Liver (tissue), 9 donors: ENCODE results near the gene OR2D3. TPM values are rescaled to one million over a fixed set of nuclear protein-coding genes. Genes with fewer than 3 reads are reported as not detected.

Experiments
- DNase-seq: peaks from one replicate; pipeline ENCODE4 v3.0.0-alpha.2; 2017; ENCODE audit warnings: low spot score
- H3K27ac ChIP-seq, 2 donors: one replicate each; pipeline ENCODE4 v1.7.0; 2013; ENCODE audit warnings: inconsistent platforms in 2 of 2, low read length in 2 of 2, control low read depth in 1 of 2, low read depth in 1 of 2, mild to moderate bottlenecking in 1 of 2
- H3K27me3 ChIP-seq, 4 donors: one replicate each; pipeline versions ENCODE4 v1.6.1 to v1.7.0; 2013; ENCODE audit warnings: low read length in 3 of 4, inconsistent platforms in 1 of 4, mild to moderate bottlenecking in 1 of 4, moderate library complexity in 1 of 4; ENCODE audit not compliant: control insufficient read depth in 4 of 4, insufficient read depth in 4 of 4
- H3K36me3 ChIP-seq, 4 donors: one replicate each; pipeline versions ENCODE4 v1.6.1 to v1.7.0; 2013; ENCODE audit warnings: low read length in 3 of 4, mild to moderate bottlenecking in 3 of 4, low read depth in 1 of 4, moderate library complexity in 1 of 4; ENCODE audit not compliant: control insufficient read depth in 4 of 4, insufficient read depth in 3 of 4
- H3K4me1 ChIP-seq, 4 donors: one replicate each; pipeline versions ENCODE4 v1.6.1 to v1.7.0; 2013; ENCODE audit warnings: low read length in 3 of 4, mild to moderate bottlenecking in 3 of 4, moderate library complexity in 1 of 4; ENCODE audit not compliant: control insufficient read depth in 4 of 4, insufficient read depth in 4 of 4
- H3K4me3 ChIP-seq, 3 donors: one replicate each; pipeline versions ENCODE4 v1.6.1 to v1.7.0; 2013; ENCODE audit warnings: low read length in 3 of 3, control low read depth in 1 of 3, low read depth in 1 of 3, mild to moderate bottlenecking in 1 of 3
- H3K9ac ChIP-seq, 2 donors: one replicate each; pipeline ENCODE4 v1.7.0; 2013; ENCODE audit warnings: low read length in 2 of 2, mild to moderate bottlenecking in 2 of 2, moderate library complexity in 2 of 2, control low read depth in 1 of 2, low read depth in 1 of 2
- H3K9me3 ChIP-seq, 4 donors: one replicate each; pipeline versions ENCODE4 v1.6.1 to v1.7.0; 2013; ENCODE audit warnings: low read length in 3 of 4; ENCODE audit not compliant: control insufficient read depth in 4 of 4
- ATF3 ChIP-seq: IDR thresholded peaks from 2 replicates; pipeline ENCODE4 v1.6.1; 2016; ENCODE audit warnings: antibody characterized with exemption
- EGR1 ChIP-seq, 2 donors: IDR thresholded peaks; 2 replicates each; pipeline ENCODE4 v1.6.1; 2016 to 2018; ENCODE audit warnings: antibody characterized with exemption in 2 of 2, low read depth in 2 of 2
- GABPA ChIP-seq, 2 donors: IDR thresholded peaks in 1 of 2; conservative IDR thresholded peaks in 1 of 2; 2 replicates each; pipeline ENCODE4 v1.6.1; 2016; ENCODE audit warnings: antibody characterized with exemption in 2 of 2, mild to moderate bottlenecking in 1 of 2, moderate library complexity in 1 of 2
- HNF4A ChIP-seq, 2 donors: conservative IDR thresholded peaks; 2 replicates each; pipeline ENCODE4 v1.6.1; 2016; ENCODE audit warnings: antibody characterized with exemption in 2 of 2, mild to moderate bottlenecking in 2 of 2
- NR2F2 ChIP-seq: IDR thresholded peaks from 2 replicates; pipeline ENCODE4 v1.6.1; 2016; ENCODE audit warnings: antibody characterized with exemption
- RAD21 ChIP-seq, 2 donors: IDR thresholded peaks; 2 replicates each; pipeline ENCODE4 v1.6.1; 2016; ENCODE audit warnings: antibody characterized with exemption in 2 of 2, mild to moderate bottlenecking in 2 of 2
- REST ChIP-seq: IDR thresholded peaks from 2 replicates; pipeline ENCODE4 v1.6.1; 2016; ENCODE audit warnings: antibody characterized with exemption, mild to moderate bottlenecking
- RXRA ChIP-seq, 2 donors: IDR thresholded peaks; 2 replicates each; pipeline ENCODE4 v1.6.1; 2017 to 2018; ENCODE audit warnings: antibody characterized with exemption in 2 of 2, mild to moderate bottlenecking in 1 of 2
- SP1 ChIP-seq: IDR thresholded peaks from 2 replicates; pipeline ENCODE4 v1.6.1; 2018; ENCODE audit warnings: antibody characterized with exemption, mild to moderate bottlenecking
- TAF1 ChIP-seq: conservative IDR thresholded peaks from 2 replicates; pipeline ENCODE4 v1.6.1; 2016; ENCODE audit warnings: antibody characterized with exemption, mild to moderate bottlenecking
- WGBS: extraction: QIAGEN DNeasy Blood & Tissue Kit; methylation state at CpG from one replicate; pipeline ENCODE4 v1.1.7; 2013; 5-methylcytosine and 5-hydroxymethylcytosine counted together
- polyA plus RNA-seq, 2 donors: library from polyadenylated mRNA; stranded (reverse) in 1 of 2; unstranded in 1 of 2; fragments of 200-250 nt in 1 of 2; fragments of >200 nt in 1 of 2; fragmentation: Nextera tagmentation in 1 of 2; extraction: Ambion mirVana in 1 of 2; gene quantifications; one replicate each; pipeline versions ENCODE4 v1.2.1 to v1.2.3, GENCODE V29; 2013 to 2015
- total RNA-seq, 2 donors: library from RNA; depleted of rRNA; stranded (reverse); fragments of >200 nt; gene quantifications; one replicate each; pipeline ENCODE4 v1.2.3, GENCODE V29; 2014
- donor health status: healthy.
- donor health status: healthy.
- donor health status: healthy.
- donor health status: healthy.
- donor health status: healthy.

The OR2D3 gene
- total RNA-seq (not detected), polyA plus RNA-seq (not detected)

- H3K27me3 ChIP-seq: peaks cover 0 to 8% (median 0%) of the 10 kb centered on the region in 4 donors
- peaks cover 0 to 4% (median 2%) of the 10 kb centered on the region in 4 donors for H3K9me3 ChIP-seq
- 94% methylated on average over 1 of the region's 1 CpG for WGBS
- TF ChIP-seq RAD21 (IDR thresholded peaks at IDR 0.05): no peak
- no peak for TF ChIP-seq REST
- no peak for TF ChIP-seq SP1
- TF ChIP-seq EGR1 (IDR thresholded peaks at IDR 0.05; ENCODE audit: low read depth in 2 of 2): no peak
- no peak for TF ChIP-seq NR2F2
- no peak for TF ChIP-seq HNF4A (conservative IDR thresholded peaks at IDR 0.05)
- no peak for TF ChIP-seq TAF1
- DNase-seq: no peak
- no peak within 1 kb of the TSS for H3K27ac ChIP-seq
- no peaks in the 10 kb centered on the region for H3K36me3 ChIP-seq
- no peak within 1 kb of the TSS for H3K9ac ChIP-seq
- H3K4me3 ChIP-seq: no peak within 1 kb of the TSS
- no peaks in the 10 kb centered on the region for H3K4me1 ChIP-seq
Observed at GRCh38 chr11:6920702-6921101, at the start of gene OR2D3. Gene OR2D3, plus strand, starts transcription at chr11:6921002. Its CDS starts 0 bp downstream, at chr11:6921002.

- 80% methylated on average over 1 of the region's 1 CpG for WGBS
- no peaks in the 10 kb centered on the region for H3K9me3 ChIP-seq
- no peak overlapping the region for H3K27ac ChIP-seq
- no peak overlapping the region for H3K9ac ChIP-seq
- TF ChIP-seq GABPA (IDR thresholded peaks at IDR 0.05 in 1 of 2, conservative IDR thresholded peaks at IDR 0.05 in 1 of 2): no peak
- no peak overlapping the region for H3K4me3 ChIP-seq
- no peak for DNase-seq
- no peaks in the 10 kb centered on the region for H3K36me3 ChIP-seq
- no peaks in the 10 kb centered on the region for H3K4me1 ChIP-seq
- no peaks in the 10 kb centered on the region for H3K27me3 ChIP-seq
Observed at GRCh38 chr11:6871278-6871677, 49.5 kb upstream of the OR2D3 start.

- Histone ChIP-seq H3K27ac (no peak overlapping the region), H3K9me3 (peaks cover 0 to 2% (median 0%) of the 10 kb centered on the region in 4 donors), H3K4me3 (no peak overlapping the region), H3K27me3 (no peaks in the 10 kb centered on the region), H3K9ac (no peak overlapping the region), H3K36me3 (no peaks in the 10 kb centered on the region), H3K4me1 (no peaks in the 10 kb centered on the region)
- DNase-seq: no peak
- TF ChIP-seq GABPA (IDR thresholded peaks at IDR 0.05 in 1 of 2, conservative IDR thresholded peaks at IDR 0.05 in 1 of 2): no peak
- no peak for TF ChIP-seq REST
- TF ChIP-seq RXRA (IDR thresholded peaks at IDR 0.05): no peak
- no peak for TF ChIP-seq SP1
- no peak for TF ChIP-seq ATF3
- TF ChIP-seq NR2F2: no peak
- TF ChIP-seq EGR1 (IDR thresholded peaks at IDR 0.05; ENCODE audit: low read depth in 2 of 2): no peak
- no peak for TF ChIP-seq HNF4A (conservative IDR thresholded peaks at IDR 0.05)
- 74% methylated on average over 2 of the region's 2 CpGs for WGBS
Observed at GRCh38 chr11:6875761-6876160, 45.0 kb upstream of the OR2D3 start.
